Trophoblast cell (in vitro differentiated cells and primary cell): ENCODE measurements around the gene CLEC2D.

Experiments used
- DNase-seq, 2 donors: peaks; one replicate each; pipeline ENCODE4 v3.0.0-alpha.2; 2016
- H2AFZ ChIP-seq: 2 replicates; pipeline ENCODE4 v1.6.1; 2013; ENCODE audit warnings: low read length, moderate library complexity, mild to moderate bottlenecking; ENCODE audit not compliant: insufficient read depth, poor library complexity
- H2AK5ac ChIP-seq: 2 replicates; pipeline ENCODE4 v1.6.1; 2013; ENCODE audit warnings: mild to moderate bottlenecking, low read length
- H2BK120ac ChIP-seq: 2 replicates; pipeline ENCODE4 v1.6.1; 2013; ENCODE audit warnings: low read length, mild to moderate bottlenecking, moderate library complexity; ENCODE audit not compliant: insufficient read depth, poor library complexity
- H2BK12ac ChIP-seq: 2 replicates; pipeline ENCODE4 v1.6.1; 2013; ENCODE audit warnings: mild to moderate bottlenecking, low read length, moderate library complexity
- H2BK5ac ChIP-seq: 2 replicates; pipeline ENCODE4 v1.6.1; 2013; ENCODE audit warnings: low read length, low read depth, moderate library complexity, mild to moderate bottlenecking; ENCODE audit not compliant: poor library complexity
- H3K14ac ChIP-seq: 2 replicates; pipeline ENCODE4 v1.6.1; 2013; ENCODE audit warnings: mild to moderate bottlenecking, low read length
- H3K18ac ChIP-seq: 2 replicates; pipeline ENCODE4 v1.6.1; 2013; ENCODE audit warnings: mild to moderate bottlenecking, low read length
- H3K23ac ChIP-seq: 2 replicates; pipeline ENCODE4 v1.6.1; 2013; ENCODE audit warnings: low read length
- H3K27ac ChIP-seq: 2 replicates; pipeline ENCODE4 v1.5.1; 2013; ENCODE audit warnings: low read depth, mild to moderate bottlenecking, inconsistent platforms, low read length, moderate library complexity
- H3K27me3 ChIP-seq: 2 replicates; pipeline ENCODE4 v1.6.1; 2013; ENCODE audit warnings: inconsistent platforms, mild to moderate bottlenecking, low read length, moderate library complexity; ENCODE audit not compliant: insufficient read depth
- H3K36me3 ChIP-seq, 2 experiments: 1 replicate in 1 of 2; 2 replicates in 1 of 2; pipeline ENCODE4 v1.6.1; 2013; ENCODE audit warnings: low read length in 2 of 2, mild to moderate bottlenecking in 2 of 2, moderate library complexity in 1 of 2; ENCODE audit not compliant: insufficient read depth in 2 of 2, control insufficient read depth in 1 of 2
- H3K4ac ChIP-seq: 2 replicates; pipeline ENCODE4 v1.6.1; 2013; ENCODE audit warnings: low read depth, mild to moderate bottlenecking, low read length, moderate library complexity
- H3K4me1 ChIP-seq, 2 experiments: 1 replicate in 1 of 2; 2 replicates in 1 of 2; pipeline ENCODE4 v1.6.1; 2013; ENCODE audit warnings: low read length in 2 of 2, mild to moderate bottlenecking in 2 of 2, moderate library complexity in 1 of 2; ENCODE audit not compliant: insufficient read depth in 2 of 2, control insufficient read depth in 1 of 2
- H3K4me2 ChIP-seq: 2 replicates; pipeline ENCODE4 v1.6.1; 2013; ENCODE audit warnings: inconsistent platforms, mild to moderate bottlenecking, low read length, moderate library complexity
- H3K4me3 ChIP-seq: 2 replicates; pipeline ENCODE4 v1.5.1; 2013; ENCODE audit warnings: mild to moderate bottlenecking, low read depth, low read length, inconsistent platforms
- H3K79me1 ChIP-seq: one replicate; pipeline ENCODE4 v1.6.1; 2013; ENCODE audit warnings: low read length
- H3K79me2 ChIP-seq: 2 replicates; pipeline ENCODE4 v1.6.1; 2013; ENCODE audit warnings: low read length, mild to moderate bottlenecking; ENCODE audit not compliant: control insufficient read depth, insufficient read depth, poor library complexity
- H3K9ac ChIP-seq: 2 replicates; pipeline ENCODE4 v1.6.1; 2013; ENCODE audit warnings: mild to moderate bottlenecking, low read length
- H3K9me3 ChIP-seq: 2 replicates; pipeline ENCODE4 v1.6.1; 2013; ENCODE audit warnings: low read depth, mild to moderate bottlenecking, control low read depth, inconsistent platforms, low read length; ENCODE audit not compliant: insufficient read depth
- H4K12ac ChIP-seq: 2 replicates; pipeline ENCODE4 v1.6.1; 2013; ENCODE audit warnings: low read depth, mild to moderate bottlenecking, low read length, moderate library complexity
- H4K8ac ChIP-seq: 2 replicates; pipeline ENCODE4 v1.6.1; 2013; ENCODE audit warnings: low read depth, mild to moderate bottlenecking, low read length, moderate library complexity
- H4K91ac ChIP-seq: one replicate; pipeline ENCODE4 v1.6.1; 2013; ENCODE audit warnings: low read depth, mild to moderate bottlenecking, low read length, moderate library complexity
- WGBS: extraction: QIAGEN DNeasy Blood & Tissue Kit; methylation state at CpG from one replicate; pipeline ENCODE4 v1.1.7; 2013; ENCODE audit warnings: missing lambda C conversion rate; ENCODE audit not compliant: insufficient read length, insufficient coverage; ENCODE audit errors: extremely low coverage; 5-methylcytosine and 5-hydroxymethylcytosine counted together

The CLEC2D gene

DNA sequence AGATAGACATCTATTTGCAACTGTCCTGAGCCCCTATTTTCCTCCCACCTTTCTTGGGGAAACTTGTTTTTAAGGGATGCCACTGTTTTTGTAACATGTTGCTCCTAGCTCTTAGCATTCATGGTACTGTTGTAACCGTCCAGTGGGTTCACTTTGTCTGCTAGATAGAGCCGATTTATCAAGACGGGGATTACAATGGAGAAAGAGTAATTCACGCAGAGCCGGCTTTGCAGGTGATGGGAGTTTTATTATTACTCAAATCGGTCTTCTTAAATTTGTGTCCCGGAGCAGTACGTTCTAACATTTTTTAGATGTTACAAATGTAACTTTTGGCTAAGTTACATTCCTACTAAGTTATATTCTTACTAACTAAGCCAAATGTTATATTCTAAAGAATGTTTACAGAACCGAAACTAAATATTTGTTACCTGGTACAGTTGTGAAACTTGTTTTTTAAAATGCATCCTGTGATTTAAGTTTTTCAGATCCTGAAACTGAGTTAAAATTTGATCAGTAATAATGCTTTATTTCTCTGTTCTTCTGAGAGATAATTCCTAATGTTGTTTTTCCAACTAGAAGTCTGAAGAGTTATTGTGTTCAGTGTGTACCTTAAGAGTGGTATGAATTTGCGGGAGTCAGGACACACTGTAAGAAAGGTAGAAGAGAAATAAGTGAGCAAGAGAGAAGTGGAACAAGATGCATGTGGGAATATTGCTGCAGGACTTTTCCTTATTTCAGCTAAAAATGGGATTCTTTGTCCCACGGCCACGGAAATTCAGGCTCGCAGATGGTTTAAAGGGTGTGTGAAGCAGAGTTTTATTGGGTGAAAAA lies 20.6 kb upstream of the CLEC2D start:
- peak overlapping the region; percentile 78 for H3K18ac ChIP-seq
- H4K91ac ChIP-seq, result peak overlapping the region; percentile 57
- peak overlapping the region; percentile 63 for H2BK5ac ChIP-seq
- peak overlapping the region; percentile 70 for H3K4me2 ChIP-seq
- peak overlapping the region; percentile 29 for H4K8ac ChIP-seq
- H3K9ac ChIP-seq, result no peak overlapping the region
- H3K79me2 ChIP-seq, result peaks cover 11% of the 10 kb centered on the region
- H3K9me3 ChIP-seq, result no peaks in the 10 kb centered on the region
- H2AFZ ChIP-seq, result peak overlapping the region; percentile 14
- peak overlapping the region; percentile 45 for H2BK120ac ChIP-seq
- H3K4me1 ChIP-seq, result peaks cover 18 to 27% of the 10 kb centered on the region in 2 experiments
- H3K27me3 ChIP-seq, result no peaks in the 10 kb centered on the region
- H3K4me3 ChIP-seq, result peak overlapping the region; percentile 67
- H3K23ac ChIP-seq, result no peak overlapping the region
- H3K79me1 ChIP-seq, result peaks cover 24% of the 10 kb centered on the region
- peak; percentile 48 to 73 for DNase-seq
- H3K36me3 ChIP-seq, result peaks cover 3% of the 10 kb centered on the region in 2 experiments
- peak overlapping the region; percentile 94 for H2BK12ac ChIP-seq
- H4K12ac ChIP-seq, result no peak overlapping the region
- no peak overlapping the region for H3K4ac ChIP-seq
- H2AK5ac ChIP-seq, result peak overlapping the region; percentile 54
- no CpG with 5 or more reads among the region's 13 CpGs for WGBS
- peak overlapping the region; percentile 98 for H3K27ac ChIP-seq
- peak overlapping the region; percentile 66 for H3K14ac ChIP-seq

DNA sequence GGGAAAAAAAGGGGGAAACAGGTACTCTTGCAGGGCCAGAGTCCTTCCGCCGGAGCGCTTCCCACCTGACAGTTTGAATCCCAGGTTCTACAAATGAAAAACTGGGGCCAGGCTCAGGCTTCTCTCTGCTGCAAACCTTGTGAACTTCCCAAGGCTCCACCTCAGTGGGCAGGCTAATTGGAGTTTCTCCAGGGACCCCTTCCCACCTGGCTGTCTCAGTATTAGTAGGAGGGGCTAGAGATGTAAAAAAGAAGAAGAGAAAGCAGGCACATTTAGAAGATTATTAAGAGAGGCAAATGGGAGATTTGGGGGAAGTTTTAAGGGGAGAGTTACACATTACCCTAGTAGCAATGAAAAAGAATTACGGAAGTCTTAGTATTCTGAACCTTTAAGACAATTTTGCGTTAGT lies 20.0 kb upstream of the CLEC2D start:
- H3K79me1 ChIP-seq, result peaks cover 24% of the 10 kb centered on the region

DNA sequence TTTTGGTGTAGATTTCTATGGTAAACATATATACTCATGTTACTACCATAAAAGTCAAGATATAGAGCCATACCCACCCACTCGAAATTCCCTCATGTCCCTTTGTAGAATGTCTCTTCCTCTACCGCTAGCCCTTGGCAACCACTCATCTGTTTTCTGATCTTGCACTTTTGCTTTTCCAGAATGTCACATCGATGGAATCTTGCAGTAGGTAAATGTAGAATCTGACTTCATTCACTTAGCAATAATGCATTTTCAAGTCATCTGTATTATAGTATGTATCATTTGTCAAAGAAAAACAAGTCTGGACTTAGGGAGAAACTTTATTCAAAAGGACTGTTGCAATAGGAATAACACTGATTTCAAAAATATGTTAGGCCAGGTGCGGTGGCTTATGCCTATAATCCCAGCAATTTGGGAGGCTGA lies 19.3 kb upstream of the CLEC2D start:
- no CpG with 5 or more reads among the region's 4 CpGs for WGBS
- peak overlapping the region; percentile 6 for H2BK120ac ChIP-seq
- H2AFZ ChIP-seq, result no peak overlapping the region
- H2AK5ac ChIP-seq, result no peak overlapping the region
- no peak overlapping the region for H2BK12ac ChIP-seq
- H3K18ac ChIP-seq, result no peak overlapping the region
- H4K8ac ChIP-seq, result no peak overlapping the region
- H3K4ac ChIP-seq, result no peak overlapping the region
- peaks cover 3 to 4% of the 10 kb centered on the region in 2 experiments for H3K36me3 ChIP-seq
- no peaks in the 10 kb centered on the region for H3K27me3 ChIP-seq
- peaks cover 24% of the 10 kb centered on the region for H3K79me1 ChIP-seq
- peaks cover 18 to 27% of the 10 kb centered on the region in 2 experiments for H3K4me1 ChIP-seq
- H3K27ac ChIP-seq, result no peak overlapping the region
- H4K12ac ChIP-seq, result no peak overlapping the region
- H3K23ac ChIP-seq, result no peak overlapping the region
- H3K9me3 ChIP-seq, result no peaks in the 10 kb centered on the region
- no peak overlapping the region for H3K4me2 ChIP-seq
- H3K4me3 ChIP-seq, result no peak overlapping the region
- peak overlapping the region; percentile 37 for H4K91ac ChIP-seq
- peak in 1 of 2 donors; percentile 32 for DNase-seq
- peak overlapping the region; percentile 56 for H3K14ac ChIP-seq
- no peak overlapping the region for H3K9ac ChIP-seq
- H2BK5ac ChIP-seq, result no peak overlapping the region
- H3K79me2 ChIP-seq, result peaks cover 11% of the 10 kb centered on the region

More for the DNA sequence above, 20.0 kb upstream of the CLEC2D start:
- no peaks in the 10 kb centered on the region for H3K9me3 ChIP-seq
- peaks cover 11% of the 10 kb centered on the region for H3K79me2 ChIP-seq
- no CpG with 5 or more reads among the region's 5 CpGs for WGBS
- no peak overlapping the region for H4K12ac ChIP-seq
- H3K4me2 ChIP-seq, result peak overlapping the region; percentile 56
- H3K14ac ChIP-seq, result peak overlapping the region; percentile 66
- peaks cover 3% of the 10 kb centered on the region in 2 experiments for H3K36me3 ChIP-seq
- H3K18ac ChIP-seq, result peak overlapping the region; percentile 78
- H2AFZ ChIP-seq, result no peak overlapping the region
- H2BK5ac ChIP-seq, result peak overlapping the region; percentile 40
- peak overlapping the region; percentile 57 for H3K27ac ChIP-seq
- peak overlapping the region; percentile 29 for H4K8ac ChIP-seq
- peak overlapping the region; percentile 83 for H3K4ac ChIP-seq
- H3K27me3 ChIP-seq, result no peaks in the 10 kb centered on the region
- no peak overlapping the region for H3K9ac ChIP-seq
- peak overlapping the region; percentile 54 for H2AK5ac ChIP-seq
- peaks cover 18 to 27% of the 10 kb centered on the region in 2 experiments for H3K4me1 ChIP-seq
- peak overlapping the region; percentile 94 for H2BK12ac ChIP-seq
- no peak overlapping the region for H3K23ac ChIP-seq
- H3K4me3 ChIP-seq, result no peak overlapping the region
- no peak overlapping the region for H2BK120ac ChIP-seq
- peak overlapping the region; percentile 57 for H4K91ac ChIP-seq
- DNase-seq, result peak in 1 of 2 donors; percentile 12

DNA sequence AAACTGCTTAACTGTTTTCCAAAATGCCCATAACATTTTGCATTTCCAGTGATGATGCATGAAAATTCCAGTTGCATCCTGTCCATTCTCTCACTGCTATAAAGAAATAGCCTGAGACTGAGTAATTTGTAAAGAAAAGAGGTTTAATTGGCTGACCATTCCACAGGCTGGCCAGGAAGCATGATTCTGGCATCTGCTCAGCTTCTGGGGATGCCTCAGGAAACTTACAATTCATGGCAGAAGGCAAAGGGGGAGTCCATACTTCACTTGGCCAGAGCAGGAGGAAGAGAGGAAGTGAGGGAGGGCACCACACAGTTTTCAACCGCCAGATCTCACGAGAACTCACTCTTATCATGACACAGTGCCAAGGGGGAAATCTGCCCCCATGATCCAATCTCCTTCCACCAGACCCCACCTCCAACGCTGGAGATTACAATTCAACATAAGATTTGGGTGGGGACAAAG lies 18.2 kb upstream of the CLEC2D start:
- H3K79me2 ChIP-seq, result peaks cover 11% of the 10 kb centered on the region
- no peak overlapping the region for H3K4me3 ChIP-seq
- H3K79me1 ChIP-seq, result peaks cover 24% of the 10 kb centered on the region
- no CpG with 5 or more reads among the region's 3 CpGs for WGBS
- no peaks in the 10 kb centered on the region for H3K9me3 ChIP-seq
- peak overlapping the region; percentile 45 for H2AFZ ChIP-seq
- no peak overlapping the region for H3K9ac ChIP-seq
- peak overlapping the region; percentile 86 for H3K4ac ChIP-seq
- no peak overlapping the region for H3K23ac ChIP-seq
- no peaks in the 10 kb centered on the region for H3K27me3 ChIP-seq
- peaks cover 18 to 27% of the 10 kb centered on the region in 2 experiments for H3K4me1 ChIP-seq
- H2BK5ac ChIP-seq, result peak overlapping the region; percentile 14
- H3K27ac ChIP-seq, result peak overlapping the region; percentile 8
- H2BK120ac ChIP-seq, result peak overlapping the region; percentile 83
- peak overlapping the region; percentile 18 for H4K91ac ChIP-seq
- peaks cover 3 to 4% of the 10 kb centered on the region in 2 experiments for H3K36me3 ChIP-seq
- H4K8ac ChIP-seq, result peak overlapping the region; percentile 53
- peak overlapping the region; percentile 36 for H2BK12ac ChIP-seq
- peak overlapping the region; percentile 74 for H3K14ac ChIP-seq
- H3K18ac ChIP-seq, result peak overlapping the region; percentile 98
- peak overlapping the region; percentile 41 for H2AK5ac ChIP-seq
- DNase-seq, result peak in 1 of 2 donors; percentile 18
- no peak overlapping the region for H4K12ac ChIP-seq
- no peak overlapping the region for H3K4me2 ChIP-seq
